Stimulated activated CD4-positive, alpha-beta T cell treated with anti-CD3 and anti-CD28 coated beads, Interleukin-2, amount 100 ng/mL, for 48 hours (primary cell): ENCODE data around the gene IGDCC3.

Experiments
- DNase-seq, 2 donors: peaks; one replicate each; pipeline ENCODE4 v3.0.0-alpha.2; 2020

IGDCC3 gene

DNA sequence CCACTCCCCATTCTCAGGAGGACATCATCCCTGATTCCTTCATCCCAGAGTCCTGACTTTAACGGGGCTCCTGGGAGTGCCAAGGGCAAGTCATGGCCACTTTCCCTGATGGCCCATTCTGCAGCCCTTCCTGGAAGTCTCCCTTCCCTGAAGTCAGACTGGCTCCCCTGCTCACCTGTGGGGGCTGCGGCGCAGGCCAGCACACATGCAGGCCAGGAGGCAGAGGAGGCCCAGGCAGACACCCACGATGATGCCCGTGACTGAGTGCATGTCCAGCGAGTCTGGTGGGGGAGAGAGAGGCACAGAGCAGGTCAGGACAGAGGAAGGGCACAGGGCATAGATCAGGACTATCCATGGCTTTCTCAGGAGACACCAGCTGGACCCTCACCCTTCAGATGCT is 8.6 kb upstream of the IGDCC3 start:
- no peak for DNase-seq

DNA sequence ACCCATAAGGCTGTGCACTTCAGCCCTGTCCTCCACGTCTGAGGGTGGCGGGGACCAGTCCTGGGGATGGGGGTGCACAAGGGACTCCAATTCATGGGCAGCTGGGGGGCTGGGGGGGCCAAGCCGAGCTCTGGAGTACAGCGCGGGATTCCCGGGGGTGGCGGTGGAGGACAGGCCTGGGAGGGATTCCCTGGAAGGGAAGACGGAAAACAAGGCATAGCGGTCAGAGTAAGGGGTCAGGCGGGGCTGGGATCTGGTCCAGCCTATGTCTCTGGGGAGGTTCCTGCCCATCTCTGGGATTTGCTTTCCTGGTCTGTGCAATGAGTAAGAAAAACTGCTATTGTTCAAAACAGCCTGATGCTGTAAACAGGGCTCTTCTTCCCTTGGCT is 8.1 kb upstream of the IGDCC3 start:
- DNase-seq = no peak

DNA sequence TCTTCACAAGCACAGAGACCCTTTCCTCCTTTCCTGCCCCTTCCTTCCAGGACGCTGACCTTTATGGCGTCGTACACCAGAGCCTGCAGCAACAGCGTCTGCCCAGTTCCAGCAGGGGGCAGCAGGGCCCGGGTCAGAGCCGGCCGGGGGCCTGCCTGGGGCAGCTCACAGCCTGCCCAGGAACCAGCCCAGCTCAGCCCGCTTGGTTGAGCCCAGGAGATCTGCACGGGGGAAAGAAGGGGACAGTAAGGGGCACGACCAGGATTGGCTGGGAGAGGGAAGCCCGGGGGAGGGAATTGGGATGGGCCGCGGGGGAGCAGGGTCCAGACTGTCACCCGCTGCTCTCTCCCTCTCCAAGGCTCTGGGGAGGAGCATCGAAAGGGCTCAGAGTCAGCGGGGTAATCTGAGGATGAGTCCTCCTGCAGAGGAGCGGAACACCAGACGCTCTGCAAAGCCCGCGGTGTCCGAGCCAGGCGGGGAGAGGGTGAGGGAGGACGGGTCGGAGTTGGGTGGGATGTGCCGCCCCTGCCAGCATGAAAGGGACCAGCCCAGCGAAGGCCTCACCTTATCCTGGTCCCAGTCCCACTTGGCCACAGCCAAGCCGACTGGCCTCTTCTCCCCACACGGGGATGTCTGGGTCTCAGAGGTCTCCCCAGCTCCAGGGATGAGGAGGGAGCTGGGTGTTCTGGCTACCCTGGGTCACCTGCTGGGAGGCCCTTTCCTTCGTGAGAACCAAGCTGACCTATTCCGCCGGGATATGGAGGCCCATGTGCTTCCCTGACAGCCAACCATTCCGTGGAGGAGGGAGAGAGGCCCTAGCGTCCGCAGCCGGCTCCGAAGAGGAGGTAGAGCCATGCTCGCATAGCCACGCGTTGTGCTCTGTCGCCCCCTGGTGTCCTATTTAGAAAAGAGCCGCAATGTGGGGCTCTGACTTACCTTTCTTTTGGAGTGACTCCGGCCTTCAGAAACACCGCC is 7.4 kb upstream of the IGDCC3 start:
- peak; percentile 81 to 91 for DNase-seq

DNA sequence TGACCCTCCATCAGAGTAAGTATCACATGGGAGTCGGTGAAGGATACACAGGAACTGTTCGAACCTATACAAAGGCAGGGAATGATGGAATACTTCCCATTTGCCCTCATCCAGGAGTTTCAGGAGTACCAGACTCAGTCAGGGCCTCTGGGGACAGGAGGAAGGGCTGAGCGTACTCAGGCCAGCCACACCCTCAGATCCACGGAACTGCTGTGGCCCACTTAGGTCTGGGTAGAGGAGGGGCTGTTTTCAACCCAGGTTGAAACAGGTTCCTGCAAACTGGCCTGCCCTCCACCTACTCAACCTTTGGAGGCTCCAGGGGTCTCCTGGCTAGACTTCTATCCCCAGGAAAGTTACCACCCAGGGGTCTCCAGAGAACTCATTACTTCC is 6.7 kb upstream of the IGDCC3 start:
- no peak for DNase-seq

DNA sequence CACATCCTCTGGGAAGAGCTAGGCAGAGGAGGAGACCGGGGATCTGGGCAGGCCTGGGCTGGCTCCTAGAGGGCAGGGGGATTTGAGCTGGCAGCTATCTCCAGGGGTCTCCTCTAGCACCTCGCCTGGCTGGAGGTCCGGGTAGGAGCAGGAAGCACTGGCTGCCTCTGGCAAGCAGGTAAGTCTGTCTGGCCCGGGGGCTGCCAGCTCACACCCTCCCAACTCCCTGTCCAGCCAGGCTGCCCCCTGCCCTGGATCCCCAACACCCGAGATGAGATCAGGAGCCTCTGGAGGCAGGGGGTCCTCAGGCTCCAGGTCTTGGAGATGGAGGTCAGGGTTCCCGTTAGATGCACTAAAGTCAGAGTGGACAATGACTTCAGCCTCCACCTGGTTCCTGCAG is 6.2 kb upstream of the IGDCC3 start:
- no peak for DNase-seq

DNA sequence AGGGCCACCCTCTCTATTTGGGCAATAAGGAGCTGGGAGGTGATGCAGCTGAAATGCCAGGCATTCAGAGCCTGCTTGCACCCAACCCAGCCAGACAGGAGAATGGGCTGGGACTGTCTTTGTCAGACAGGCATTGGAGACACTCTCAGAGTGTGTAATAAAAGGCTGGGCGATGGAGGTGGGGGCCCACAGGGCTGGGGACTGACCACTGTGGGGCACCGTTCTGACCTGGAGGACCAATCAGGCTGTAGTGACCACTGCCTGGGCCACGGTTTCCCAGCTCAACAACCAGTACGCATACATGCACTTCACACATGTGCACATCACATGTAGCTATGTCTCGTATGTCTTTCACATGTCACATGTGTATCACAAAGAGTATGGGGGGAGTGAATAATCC is 5.7 kb upstream of the IGDCC3 start:
- DNase-seq = no peak

DNA sequence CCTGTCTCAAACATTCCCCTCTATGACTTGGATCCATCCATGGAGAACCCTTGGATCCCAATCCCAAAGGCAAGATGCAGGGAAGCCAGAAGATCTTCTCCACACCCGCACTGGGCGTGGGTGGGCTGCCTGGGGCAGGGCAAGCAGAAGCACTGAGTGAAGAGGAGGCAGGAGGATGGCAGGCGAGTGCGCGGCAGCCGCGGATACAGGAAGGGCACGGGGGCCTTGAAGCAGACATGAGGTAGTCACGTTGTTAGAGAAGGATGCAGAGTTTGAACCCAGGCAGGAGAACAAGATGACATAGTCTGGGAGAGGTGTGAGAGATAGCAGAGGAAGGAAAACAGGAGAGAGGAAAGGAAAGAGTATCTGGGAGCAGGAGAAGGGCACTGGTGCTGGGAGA is 5.1 kb upstream of the IGDCC3 start:
- DNase-seq = no peak

DNA sequence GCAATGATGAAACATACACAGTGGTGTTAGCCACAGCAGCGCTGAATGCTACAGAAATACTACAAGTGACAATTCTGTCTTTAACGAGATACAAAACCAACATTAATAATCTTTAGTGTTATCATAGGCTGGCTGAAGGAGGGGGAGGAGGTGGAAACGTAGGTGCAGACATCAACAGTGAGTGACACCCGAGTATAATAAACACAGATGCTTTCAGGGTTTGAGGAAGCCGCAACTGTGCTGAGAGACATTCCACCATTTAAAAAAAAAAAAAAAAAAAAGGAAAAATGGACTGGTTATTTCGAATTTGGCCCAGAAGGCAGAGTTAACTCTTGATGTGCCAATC is 4.3 kb upstream of the IGDCC3 start:
- no peak for DNase-seq

DNA sequence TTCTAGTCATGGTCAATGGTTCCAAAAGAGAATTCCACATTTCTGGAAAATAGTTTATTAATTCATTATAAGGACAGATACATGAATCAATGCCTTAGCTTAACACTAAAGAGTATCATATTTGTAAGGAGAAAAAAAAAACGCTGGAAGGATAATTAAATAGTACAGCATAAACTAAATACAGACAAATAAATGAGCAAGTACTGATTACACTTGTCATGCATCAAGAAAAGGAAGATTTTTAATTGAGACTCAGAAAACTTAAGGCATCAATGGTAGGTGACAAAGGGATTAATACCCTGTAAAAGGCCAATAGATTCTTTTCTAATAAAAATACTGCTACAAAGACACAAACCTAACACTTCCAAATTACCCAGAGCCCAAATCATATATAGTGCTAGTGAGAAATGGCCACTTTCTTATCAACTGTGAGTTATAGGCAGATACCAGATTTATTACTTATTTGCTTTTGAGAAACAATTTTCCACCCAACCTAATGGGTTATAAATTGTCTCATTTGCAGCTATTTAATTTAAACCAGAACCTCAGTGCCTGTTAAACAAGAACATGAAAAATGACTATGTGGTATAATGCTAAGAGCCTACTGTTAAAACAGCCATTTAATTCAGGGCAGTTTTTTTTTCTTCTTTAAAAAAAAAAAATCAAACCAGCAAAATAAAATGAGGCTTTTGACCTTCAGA is 3.8 kb upstream of the IGDCC3 start:
- no peak for DNase-seq

DNA sequence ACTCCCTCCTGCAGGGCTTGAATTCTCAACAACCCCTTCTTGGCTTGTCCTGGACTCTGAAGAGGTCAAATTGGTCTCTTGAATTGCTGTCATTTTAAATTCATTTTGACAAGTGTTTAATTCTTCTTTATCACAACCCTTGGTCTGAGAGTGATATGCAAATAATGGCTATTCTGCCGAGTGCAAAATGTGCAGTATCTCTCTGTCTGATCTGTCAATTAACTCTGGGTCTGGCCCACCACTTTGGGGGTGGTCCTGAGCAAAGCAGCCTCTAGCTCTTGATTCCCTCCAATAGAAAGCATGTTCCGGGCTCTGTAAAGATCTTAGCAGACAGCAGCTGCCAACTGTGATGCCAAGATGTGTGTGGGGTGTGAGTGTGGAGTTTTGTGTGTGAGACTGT is 2.2 kb upstream of the IGDCC3 start:
- DNase-seq = no peak

DNA sequence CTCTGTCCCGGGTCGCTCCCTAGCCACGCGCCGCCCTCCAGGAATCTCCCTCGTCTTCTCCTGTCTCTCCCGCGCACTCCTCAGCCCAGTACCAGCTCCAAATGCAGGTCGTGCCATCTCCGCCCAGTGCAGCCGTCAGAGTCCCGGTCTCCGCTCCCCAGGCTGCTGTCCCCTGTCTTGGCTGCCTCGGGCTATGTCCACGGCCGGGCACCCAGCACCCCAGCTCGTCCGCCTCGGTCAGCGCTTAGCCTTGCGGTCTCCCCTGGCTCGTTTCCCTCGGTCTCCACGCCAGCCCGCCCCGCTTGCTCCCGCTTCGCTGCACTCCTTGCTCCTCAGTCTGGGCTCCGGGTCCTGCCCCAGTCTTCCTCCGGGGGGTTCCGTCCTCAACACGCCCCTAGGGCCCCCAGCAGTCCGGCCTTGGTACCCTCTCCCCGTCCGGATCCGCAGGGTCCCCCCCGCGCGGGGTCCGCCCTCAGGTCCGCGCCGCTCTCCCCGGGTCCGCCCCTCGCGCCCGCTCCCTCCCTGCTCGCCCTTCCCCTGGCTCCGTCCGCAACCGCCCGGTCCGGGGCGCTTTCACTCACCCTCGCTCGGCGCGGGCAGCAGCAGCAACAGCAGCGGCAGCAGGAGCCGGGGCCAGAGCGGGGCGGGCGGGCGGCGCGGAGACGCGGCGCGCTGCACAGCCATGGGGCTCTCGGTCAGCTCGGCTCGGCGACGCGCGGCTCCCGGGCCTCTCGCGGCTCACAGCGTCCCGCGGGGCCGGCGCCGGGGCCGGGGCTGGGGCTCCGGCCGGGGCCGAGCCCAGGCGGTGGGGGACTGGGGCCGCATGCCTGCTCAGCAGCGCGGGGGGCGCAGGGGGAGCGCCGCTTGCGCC is 462 bp downstream of the IGDCC3 start:
- DNase-seq = no peak

DNA sequence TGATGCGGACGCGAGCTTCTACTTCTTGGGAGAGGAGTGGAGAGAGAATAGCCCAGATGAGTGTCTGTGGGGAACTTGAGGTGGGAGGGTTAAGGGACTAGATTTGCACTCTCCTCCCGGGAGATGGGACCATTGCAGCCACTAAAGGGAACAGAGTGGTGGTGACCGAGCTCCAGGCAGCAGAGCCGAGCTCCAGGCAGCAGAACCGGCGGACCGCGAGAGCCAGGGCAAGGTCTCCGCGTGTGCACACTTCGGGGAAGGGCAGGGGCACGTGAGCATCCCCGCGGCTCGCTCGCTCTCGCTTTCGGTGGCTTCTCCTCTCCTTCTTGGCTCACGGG is 1.1 kb downstream of the IGDCC3 start:
- no peak for DNase-seq

DNA sequence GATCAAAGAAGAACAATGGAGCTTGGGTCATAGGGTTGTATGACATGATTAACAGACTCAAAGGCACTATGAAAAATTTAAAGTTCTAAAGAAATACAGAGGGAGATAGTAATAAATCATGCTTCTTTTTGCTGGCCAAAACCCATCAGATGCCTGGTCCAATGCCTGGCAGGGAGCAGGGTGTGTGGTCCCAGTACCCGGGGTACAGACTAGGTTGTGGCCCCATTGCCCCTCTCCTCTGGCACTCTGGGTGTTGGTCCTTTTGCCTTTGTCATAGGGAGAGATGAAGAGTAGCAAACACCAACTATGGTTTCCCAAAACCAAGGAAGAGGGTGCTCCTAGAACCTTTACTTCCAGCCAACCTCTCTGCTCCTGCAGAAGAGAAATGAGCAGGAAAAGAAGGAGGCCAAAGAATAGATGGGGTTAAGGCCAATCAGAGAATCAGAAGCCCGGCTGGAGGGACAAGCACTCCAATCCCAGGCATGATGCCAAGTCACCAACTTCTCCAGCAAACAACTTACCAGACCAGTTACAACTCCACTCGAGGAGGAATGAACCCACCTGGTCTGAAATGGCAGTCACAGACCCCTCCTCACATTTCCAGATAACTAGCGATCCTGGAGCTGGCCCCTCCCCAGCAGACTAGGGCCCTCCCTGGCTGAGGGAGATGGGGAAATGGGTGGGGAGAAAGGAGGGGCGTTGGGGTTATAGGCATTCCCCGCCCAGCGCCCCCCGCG is 1.8 kb downstream of the IGDCC3 start:
- no peak for DNase-seq

DNA sequence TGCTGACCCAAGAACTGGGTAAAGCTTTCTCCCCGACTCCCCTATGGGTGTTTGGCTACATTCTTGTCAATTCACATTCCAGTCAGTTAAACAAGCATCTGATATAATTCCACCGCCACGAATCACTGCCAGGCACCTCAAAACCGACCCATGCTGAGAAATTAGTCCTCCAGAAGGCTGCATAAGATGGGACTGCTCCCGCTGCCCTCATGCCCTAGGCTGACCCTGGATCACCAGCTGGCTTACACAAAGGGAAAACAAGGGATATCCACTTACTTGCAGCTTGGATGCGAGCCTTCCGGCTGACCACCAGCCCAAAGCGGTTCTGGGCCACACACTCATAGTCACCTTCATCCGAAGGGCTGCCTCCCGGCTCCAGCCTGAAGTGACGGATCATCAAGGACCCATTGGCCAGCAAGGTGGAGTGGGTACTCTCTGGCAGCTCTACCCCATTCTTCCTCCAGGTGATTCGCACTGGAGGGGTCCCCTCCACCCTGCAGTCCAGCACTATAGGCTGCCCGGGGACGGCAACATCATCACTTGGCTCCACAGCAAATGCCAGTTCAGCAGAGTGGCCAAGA is 2.9 kb downstream of the IGDCC3 start:
- DNase-seq = no peak

DNA sequence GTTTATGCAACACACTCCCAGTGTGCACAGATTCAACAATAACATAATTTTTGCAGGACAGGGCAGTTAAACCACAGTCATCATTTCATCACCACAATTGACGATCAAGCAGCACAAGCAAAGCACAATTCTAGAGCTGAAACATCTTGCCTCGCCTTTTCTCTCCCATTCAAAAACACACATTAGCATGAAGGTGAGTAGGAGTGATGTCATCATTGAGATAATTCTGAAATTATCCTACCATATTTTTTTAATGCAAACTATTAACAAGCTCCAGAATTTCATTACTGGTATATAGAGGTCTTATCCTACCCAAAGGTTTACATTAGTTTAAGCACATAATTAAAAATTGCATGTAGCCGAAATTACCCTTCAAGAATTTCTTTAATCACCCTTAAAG is 3.5 kb downstream of the IGDCC3 start:
- DNase-seq = no peak

DNA sequence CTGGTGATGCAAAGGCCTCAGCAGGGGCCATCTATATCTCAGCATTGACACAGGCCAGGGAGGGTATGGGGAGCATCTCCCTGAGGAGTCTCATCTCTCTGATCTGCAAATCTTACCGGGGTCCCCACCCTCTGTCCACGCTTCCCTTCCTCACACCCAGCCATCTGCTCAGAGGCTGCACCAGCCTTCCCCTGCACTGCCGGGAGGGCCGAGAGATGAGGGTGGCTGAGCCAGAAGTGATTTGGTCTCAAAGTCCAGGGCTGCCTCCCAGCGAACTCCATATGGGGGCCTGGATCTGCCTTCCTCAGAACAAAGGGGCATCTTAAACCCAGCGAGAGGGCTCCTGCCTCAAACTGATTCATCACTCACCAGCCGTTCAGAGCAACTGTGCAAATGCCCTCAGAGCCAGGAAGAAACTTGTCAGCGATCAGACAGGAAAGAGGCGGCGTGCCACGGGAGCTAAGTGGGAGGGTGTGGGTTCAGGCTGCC is 4.6 kb downstream of the IGDCC3 start:
- DNase-seq = no peak

DNA sequence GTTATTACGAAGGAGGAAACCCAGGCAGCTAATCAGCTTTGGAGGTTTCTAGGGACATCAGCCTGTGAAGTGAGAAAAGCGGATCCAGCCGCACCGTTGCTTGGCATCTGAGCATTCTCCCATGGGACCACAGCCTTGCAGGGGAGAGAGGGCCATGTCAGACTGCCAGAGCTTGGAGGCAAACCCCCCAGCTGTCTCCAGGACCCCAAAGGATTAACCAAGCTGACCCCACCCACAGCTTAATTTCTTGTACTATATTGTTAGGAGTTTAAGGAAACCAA is 5.1 kb downstream of the IGDCC3 start:
- DNase-seq = no peak

DNA sequence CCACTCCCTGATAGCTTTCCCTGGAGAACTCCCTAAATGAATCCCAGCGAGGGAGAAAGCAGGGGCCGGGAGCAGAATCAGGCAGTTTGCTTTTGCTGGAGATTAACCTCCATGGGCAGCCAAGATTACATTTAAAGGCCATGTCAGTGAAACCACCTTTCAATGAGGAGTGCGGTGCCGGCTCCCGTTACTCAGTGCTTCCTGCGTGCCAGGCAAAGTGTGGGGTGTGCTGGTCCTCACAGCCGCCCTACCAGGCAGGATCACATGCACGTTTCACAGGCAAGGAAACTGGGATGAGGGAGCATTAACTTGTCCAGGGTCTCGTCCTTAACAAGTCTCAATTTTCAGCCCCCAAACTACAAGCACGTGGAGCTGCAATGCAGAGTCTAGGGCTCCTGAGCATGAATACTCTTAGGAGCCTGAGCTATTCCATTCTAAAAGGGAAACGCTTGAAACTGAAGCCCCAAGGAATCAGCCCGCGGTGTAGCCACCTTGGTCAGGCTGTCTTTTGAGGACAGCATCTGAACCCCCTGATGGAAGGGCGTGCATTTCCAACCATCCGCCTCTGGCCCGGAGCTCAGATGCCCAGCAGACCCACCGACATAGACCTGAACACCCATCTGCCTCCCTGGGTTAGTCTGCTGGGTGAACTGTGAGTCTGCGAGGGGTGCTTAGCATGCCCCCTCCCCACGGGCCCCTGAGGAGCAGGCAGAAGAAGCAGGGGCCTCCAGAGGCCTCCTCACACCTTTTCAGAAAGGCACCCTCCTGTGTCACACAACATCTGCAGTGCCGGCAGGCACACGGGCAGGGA is 5.6 kb downstream of the IGDCC3 start:
- DNase-seq = no peak

DNA sequence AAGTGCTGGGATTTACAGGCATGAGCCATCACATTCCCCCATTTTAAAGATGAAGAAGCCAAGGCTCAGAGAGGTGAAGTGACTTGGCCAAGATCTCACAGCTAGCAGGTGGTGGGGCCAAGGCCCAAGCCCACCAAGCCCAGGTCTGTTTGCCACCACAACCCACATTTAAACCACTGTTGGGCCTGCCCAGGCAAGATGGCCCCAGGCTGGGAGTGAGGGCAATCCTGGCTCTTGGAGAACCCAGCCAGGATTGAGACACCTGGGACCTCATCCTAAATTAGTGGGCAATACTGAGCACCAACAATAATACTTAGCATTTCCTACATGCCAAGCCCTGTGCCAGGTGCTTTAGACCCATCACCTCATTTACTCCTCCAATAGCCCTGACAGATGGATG is 6.9 kb downstream of the IGDCC3 start:
- DNase-seq = no peak

DNA sequence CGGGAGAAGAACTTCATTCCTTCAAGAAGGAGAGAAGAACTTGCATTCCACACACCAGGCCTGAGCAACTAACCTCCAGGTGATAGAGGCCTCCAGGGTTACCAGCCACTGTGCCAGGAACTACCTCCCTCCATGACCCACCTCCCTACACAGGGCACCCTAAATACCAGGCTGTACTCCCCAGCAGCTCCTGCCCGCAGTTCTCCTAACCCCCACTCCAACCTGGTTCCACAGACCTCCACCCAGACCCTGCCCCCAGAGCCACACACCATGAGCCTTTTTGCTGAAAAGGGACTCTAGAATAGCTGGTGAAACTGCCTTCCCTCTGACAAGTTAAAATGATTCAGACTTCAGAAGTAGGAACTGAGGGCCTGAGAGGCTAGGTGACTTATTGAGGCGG is 8.2 kb downstream of the IGDCC3 start:
- no peak for DNase-seq

DNA sequence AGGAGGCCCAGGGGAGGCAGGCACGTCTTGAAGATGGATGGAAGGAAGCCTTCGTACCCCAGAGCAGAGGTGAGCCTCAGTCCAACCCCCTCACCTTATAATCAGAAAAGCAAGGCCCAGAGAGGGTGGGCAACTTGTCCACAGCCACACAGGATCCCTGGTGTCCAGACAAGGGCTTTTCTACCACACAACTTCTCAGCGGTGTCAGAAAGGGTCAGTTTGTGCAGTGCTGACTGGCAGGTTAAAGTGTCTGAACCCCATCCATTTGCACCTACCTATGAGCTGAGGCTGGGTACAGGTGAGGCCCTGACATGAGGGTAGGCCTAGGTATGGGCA is 8.6 kb downstream of the IGDCC3 start:
- no peak for DNase-seq
